NB4 (cell line): ENCODE data around the gene FCRL2.

Experiments used
- DNase-seq: peaks from one replicate; pipeline ENCODE4 v3.0.0; 2010; ENCODE audit warnings: low read depth
- H3K4me3 ChIP-seq: one replicate; pipeline ENCODE4 v1.5.1; 2011; ENCODE audit warnings: mild to moderate bottlenecking, low read depth, low read length, moderate library complexity
- MYC ChIP-seq: IDR thresholded peaks from 2 replicates; pipeline ENCODE4 v1.6.1; 2011; ENCODE audit warnings: low read depth, low read length
- POLR2A ChIP-seq: IDR thresholded peaks from 2 replicates; pipeline ENCODE4 v1.6.1; 2011; ENCODE audit warnings: mild to moderate bottlenecking; ENCODE audit not compliant: insufficient read length; ENCODE audit errors: extremely low read depth
- TF ChIP-seq, protein P1 (sequence below): IDR thresholded peaks from 2 replicates; pipeline ENCODE4 v1.6.1; 2011; ENCODE audit warnings: low read depth, low read length
- TF ChIP-seq, protein P2 (sequence below): IDR thresholded peaks from one replicate; pipeline ENCODE4 v1.5.1; 2012; ENCODE audit warnings: low read depth, low read length

The FCRL2 gene

DNA sequence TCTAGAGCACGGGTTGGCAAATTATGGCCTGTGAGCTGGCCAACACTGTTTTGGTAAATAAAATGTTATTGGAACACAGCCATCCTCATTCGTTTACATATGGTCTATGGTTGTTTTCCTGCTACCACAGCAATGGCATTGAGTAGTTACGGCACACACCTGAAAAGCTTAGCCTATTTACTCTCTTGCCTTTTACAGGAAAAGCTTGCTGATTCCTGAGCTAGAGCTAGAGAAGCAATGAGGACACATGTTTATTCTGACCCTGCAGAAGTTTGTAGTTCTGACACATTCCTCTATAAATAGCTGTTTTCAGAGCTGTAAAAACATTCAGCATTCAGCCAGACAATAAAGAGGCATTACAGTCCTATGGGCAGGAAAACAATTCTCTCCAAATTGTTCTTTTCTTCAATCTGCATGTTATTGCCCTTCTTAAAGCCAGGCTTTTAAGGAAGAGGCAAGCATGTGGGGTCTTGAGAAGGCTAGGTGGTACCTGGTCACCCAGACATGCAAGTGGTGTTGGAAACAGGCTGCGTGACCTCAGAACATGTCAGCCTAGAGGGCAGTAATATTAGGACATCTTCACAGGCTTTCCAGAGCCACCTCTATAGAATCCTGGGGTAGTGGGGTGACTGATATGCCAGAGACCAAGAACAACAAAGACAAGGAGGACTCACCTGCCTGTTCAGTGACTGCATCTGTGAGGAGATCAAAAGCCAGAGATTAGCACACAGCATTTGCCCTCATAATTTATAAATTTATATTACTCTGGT is 1.6 kb downstream of the FCRL2 start:
- no peak for DNase-seq

DNA sequence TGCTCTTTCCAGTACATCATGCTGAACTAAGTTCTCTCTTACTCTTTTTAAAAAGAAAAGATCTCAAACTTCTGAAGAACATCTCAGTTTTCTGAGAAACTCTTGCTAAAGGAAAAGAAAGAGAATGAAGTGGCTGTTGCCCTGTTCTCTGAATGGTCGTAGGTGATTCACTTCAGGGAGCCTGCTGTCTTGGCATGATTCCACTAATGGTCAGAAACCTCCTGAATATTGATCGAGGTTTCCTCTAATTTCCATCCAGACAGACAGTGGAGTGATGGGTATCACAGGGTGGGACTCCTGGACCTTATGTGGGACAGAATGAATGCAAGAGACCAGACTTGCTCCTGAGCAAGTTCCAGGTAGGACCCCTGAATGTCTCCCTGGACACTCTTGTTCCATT is 2.5 kb downstream of the FCRL2 start:
- no peak for DNase-seq
- H3K4me3 ChIP-seq: no peak overlapping the region
- TF ChIP-seq MYC (no peak), POLR2A (no peak)
- TF ChIP-seq, protein P1, sequence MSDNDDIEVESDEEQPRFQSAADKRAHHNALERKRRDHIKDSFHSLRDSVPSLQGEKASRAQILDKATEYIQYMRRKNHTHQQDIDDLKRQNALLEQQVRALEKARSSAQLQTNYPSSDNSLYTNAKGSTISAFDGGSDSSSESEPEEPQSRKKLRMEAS: no peak
- TF ChIP-seq, protein P2, sequence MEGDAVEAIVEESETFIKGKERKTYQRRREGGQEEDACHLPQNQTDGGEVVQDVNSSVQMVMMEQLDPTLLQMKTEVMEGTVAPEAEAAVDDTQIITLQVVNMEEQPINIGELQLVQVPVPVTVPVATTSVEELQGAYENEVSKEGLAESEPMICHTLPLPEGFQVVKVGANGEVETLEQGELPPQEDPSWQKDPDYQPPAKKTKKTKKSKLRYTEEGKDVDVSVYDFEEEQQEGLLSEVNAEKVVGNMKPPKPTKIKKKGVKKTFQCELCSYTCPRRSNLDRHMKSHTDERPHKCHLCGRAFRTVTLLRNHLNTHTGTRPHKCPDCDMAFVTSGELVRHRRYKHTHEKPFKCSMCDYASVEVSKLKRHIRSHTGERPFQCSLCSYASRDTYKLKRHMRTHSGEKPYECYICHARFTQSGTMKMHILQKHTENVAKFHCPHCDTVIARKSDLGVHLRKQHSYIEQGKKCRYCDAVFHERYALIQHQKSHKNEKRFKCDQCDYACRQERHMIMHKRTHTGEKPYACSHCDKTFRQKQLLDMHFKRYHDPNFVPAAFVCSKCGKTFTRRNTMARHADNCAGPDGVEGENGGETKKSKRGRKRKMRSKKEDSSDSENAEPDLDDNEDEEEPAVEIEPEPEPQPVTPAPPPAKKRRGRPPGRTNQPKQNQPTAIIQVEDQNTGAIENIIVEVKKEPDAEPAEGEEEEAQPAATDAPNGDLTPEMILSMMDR: no peak

More for the DNA sequence above, 1.6 kb downstream of the FCRL2 start:
- no peak overlapping the region for H3K4me3 ChIP-seq
- TF ChIP-seq POLR2A (no peak), MYC (no peak)
- TF ChIP-seq, protein P2: no peak
- TF ChIP-seq, protein P1: no peak

DNA sequence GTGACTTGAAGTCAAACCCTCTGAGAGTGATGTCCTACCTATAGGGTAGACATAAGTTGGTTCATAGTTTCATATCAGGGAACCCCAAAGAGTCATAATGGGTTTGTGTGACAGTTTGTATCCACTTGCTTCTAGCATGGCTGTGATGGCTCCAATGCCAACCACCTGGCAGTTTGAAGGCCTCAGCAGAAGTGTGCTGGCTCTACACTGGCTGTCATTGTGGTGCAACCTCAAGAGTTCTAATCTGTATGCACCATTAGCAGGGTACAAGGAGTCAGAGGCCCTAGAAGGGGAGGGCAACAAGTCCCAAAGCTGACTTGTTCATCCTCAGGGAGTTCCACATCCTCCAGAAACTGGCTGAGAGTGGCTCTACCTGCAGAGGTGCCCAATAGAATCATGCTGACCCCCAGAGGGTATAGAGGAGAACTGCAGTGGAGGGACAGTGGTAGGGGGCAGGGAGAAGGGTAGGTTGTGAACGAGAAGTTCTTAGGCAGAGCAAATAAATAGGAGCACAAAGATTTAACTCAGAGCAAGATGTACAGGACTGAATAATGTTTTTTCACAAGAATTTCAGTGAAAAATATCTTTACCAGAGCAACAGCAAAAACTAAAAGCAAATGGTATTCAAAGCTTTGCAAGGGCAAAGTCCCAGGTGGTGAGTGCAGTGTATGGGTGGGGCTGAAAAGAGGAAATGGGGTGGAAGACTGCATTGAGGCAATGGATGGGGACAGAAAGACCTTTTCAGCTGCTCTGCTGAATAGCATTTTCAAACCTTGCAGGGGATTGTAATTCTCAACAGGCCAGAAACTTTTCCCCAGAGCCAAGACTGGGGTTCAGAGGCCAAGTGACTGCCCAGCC is 3.2 kb downstream of the FCRL2 start:
- no peak for TF ChIP-seq POLR2A
- TF ChIP-seq MYC: no peak
- TF ChIP-seq, protein P2: peak; percentile 32
- TF ChIP-seq, protein P1: no peak
- peak; percentile 21 for DNase-seq
- H3K4me3 ChIP-seq: no peak overlapping the region

DNA sequence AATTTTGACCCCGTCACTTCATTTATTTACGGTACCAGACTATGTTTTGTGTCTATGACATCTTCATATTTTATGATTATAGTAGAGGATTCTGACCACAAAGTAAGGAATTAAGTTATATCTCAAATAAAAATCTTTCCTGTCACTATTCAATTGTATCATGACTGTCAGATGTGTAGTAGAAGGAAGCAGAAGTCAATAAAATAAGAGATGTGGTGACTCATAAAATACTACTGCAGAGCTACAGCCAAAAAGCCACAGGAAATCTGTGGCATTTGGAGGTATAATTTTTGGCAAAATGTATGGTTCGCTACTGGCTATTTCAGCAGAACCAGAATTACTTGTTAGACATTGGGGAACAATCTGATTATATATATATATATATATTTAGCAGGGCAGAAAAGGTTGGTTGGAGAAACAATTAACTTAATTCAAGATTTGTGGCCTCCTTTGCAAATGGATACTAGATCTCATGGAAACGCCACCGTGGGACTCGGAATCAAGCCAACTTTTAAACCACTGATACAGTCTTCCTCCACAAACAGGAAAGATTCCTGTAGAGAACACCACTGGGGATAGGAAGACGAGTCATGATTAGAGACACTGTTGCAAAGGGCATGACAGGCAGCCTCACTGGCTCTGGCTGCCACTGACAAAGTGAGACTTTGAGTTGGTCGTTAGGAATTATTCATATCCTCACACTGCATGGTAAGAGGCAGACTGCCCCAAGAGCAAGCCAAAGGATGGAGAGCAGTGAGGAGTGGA is 5.1 kb downstream of the FCRL2 start:
- no peak overlapping the region for H3K4me3 ChIP-seq
- peak; percentile 25 for DNase-seq
- TF ChIP-seq, protein P1: no peak
- TF ChIP-seq MYC: no peak
- no peak for TF ChIP-seq POLR2A
- TF ChIP-seq, protein P2: no peak

DNA sequence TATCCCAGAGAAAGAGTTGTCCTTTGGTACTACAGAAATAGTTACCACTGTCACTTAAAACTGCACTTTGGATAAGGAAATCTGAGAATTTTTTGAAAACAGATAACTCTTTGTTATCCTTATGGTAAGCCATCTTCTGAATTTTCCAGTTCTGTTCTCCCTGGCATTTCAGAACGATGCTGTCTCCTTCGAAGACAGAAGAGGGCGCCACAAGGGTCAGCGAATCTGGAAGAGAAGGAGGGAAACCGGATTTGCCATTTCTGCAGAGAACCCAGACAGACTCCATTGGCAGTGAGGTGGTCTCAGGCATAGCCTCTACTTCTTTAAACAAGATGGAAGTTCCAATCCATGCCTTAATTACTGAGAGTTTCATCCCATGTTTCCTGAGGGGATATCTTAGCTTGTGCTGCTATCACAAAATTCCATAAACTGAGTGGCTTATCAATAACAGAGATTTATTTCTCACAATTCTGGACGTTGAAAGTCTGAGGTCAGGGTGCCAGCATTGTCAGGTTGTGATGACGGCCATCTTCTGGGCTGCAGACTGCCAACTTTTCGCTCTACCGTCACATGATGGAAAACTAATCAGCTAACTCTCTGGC is 6.4 kb downstream of the FCRL2 start:
- H3K4me3 ChIP-seq: no peak overlapping the region
- peak; percentile 15 for DNase-seq
- TF ChIP-seq POLR2A: no peak
- TF ChIP-seq, protein P2: peak; percentile 53
